Measurements from ENCODE around the gene NCOA4. TPM values are rescaled to one million over a fixed set of nuclear protein-coding genes. Genes with fewer than 3 reads are reported as not detected.

NCOA4 gene
- total RNA-seq, 4 donors from 2014 or later: 84.3 to 135 (median 113) TPM

GRCh38 chr10:46075869-46076268, 45.4 kb upstream of the NCOA4 start:
- Histone ChIP-seq H3K27ac (no peak overlapping the region), H3K4me3 (no peak overlapping the region), H3K36me3 (no peaks in the 10 kb centered on the region), H3K27me3 (no peaks in the 10 kb centered on the region), H3K4me1 (peaks cover 0 to 4% (median 0%) of the 10 kb centered on the region in 4 donors), H3K9me3 (peaks cover 0 to 4% (median 0%) of the 10 kb centered on the region in 4 donors)
- 90 to 91% methylated on average over 3 of the region's 3 CpGs for WGBS, 2 donors
- TF ChIP-seq POLR2A (IDR thresholded peaks at IDR 0.05) (no peak), CTCF (IDR thresholded peaks at IDR 0.05) (no peak), EP300 (IDR thresholded peaks at IDR 0.05) (no peak)
- DNase-seq (ENCODE audit: low spot score in 2 of 2): no peak

- Histone ChIP-seq H3K4me3 (no peak overlapping the region), H3K27ac (no peak overlapping the region), H3K9me3 (peaks cover 0 to 4% (median 0%) of the 10 kb centered on the region in 4 donors), H3K36me3 (no peaks in the 10 kb centered on the region), H3K27me3 (no peaks in the 10 kb centered on the region), H3K4me1 (no peaks in the 10 kb centered on the region)
- WGBS, 2 donors: 83 to 93% methylated on average over 4 of the region's 4 CpGs
- DNase-seq (ENCODE audit: low spot score in 2 of 2): no peak
- TF ChIP-seq CTCF (IDR thresholded peaks at IDR 0.05) (no peak), EP300 (IDR thresholded peaks at IDR 0.05) (no peak), POLR2A (IDR thresholded peaks at IDR 0.05) (no peak)
Observed at GRCh38 chr10:46074196-46074946, 43.9 kb upstream of the NCOA4 start.

- no peaks in the 10 kb centered on the region for H3K27me3 ChIP-seq
- H3K27ac ChIP-seq: no peak overlapping the region
- TF ChIP-seq CTCF (IDR thresholded peaks at IDR 0.05): no peak
- no peak for TF ChIP-seq POLR2A (IDR thresholded peaks at IDR 0.05)
- TF ChIP-seq EP300 (IDR thresholded peaks at IDR 0.05): no peak
- no peak overlapping the region for H3K4me3 ChIP-seq
- H3K36me3 ChIP-seq: no peaks in the 10 kb centered on the region
- WGBS, 2 donors: 89 to 93% methylated on average over 1 of the region's 1 CpG
- peaks cover 0 to 7% (median 0%) of the 10 kb centered on the region in 4 donors for H3K9me3 ChIP-seq
- no peak for DNase-seq (ENCODE audit: low spot score in 2 of 2)
- H3K4me1 ChIP-seq: no peaks in the 10 kb centered on the region
Observed at GRCh38 chr10:46073564-46073963, 43.1 kb upstream of the NCOA4 start.

- WGBS, 2 donors: 67 to 75% methylated on average over 6 of the region's 6 CpGs
Observed at GRCh38 chr10:46070749-46071148, 40.3 kb upstream of the NCOA4 start.

More at GRCh38 chr10:46070749-46071148, 40.3 kb upstream of the NCOA4 start:
- no peak for DNase-seq (ENCODE audit: low spot score in 2 of 2)
- Histone ChIP-seq H3K4me1 (no peaks in the 10 kb centered on the region), H3K9me3 (peaks cover 0 to 11% (median 0%) of the 10 kb centered on the region in 4 donors), H3K27me3 (no peaks in the 10 kb centered on the region), H3K4me3 (no peak overlapping the region), H3K36me3 (no peaks in the 10 kb centered on the region), H3K27ac (no peak overlapping the region)
- TF ChIP-seq CTCF (IDR thresholded peaks at IDR 0.05): no peak
- TF ChIP-seq EP300 (IDR thresholded peaks at IDR 0.05): no peak
- TF ChIP-seq POLR2A (IDR thresholded peaks at IDR 0.05): no peak

Data from tibial nerve (tissue), 4 donors.